Rectal smooth muscle tissue (tissue), 1 donor: ENCODE data around the gene PRKAG2.
"Not testable (repeated sequence)": the region's sequence is repeated elsewhere in the genome, so short reads cannot be mapped to it uniquely, and the experiment has no call there.

Experiments used
- H3K27ac ChIP-seq: one replicate; pipeline ENCODE4 v1.7.0; 2013; ENCODE audit warnings: low read depth, low read length, inconsistent platforms
- H3K27me3 ChIP-seq: one replicate; pipeline ENCODE4 v1.7.0; 2013; ENCODE audit warnings: low read length; ENCODE audit not compliant: control insufficient read depth, insufficient read depth
- H3K36me3 ChIP-seq: one replicate; pipeline ENCODE4 v1.7.0; 2013; ENCODE audit warnings: low read length; ENCODE audit not compliant: control insufficient read depth, insufficient read depth
- H3K4me1 ChIP-seq: one replicate; pipeline ENCODE4 v1.7.0; 2013; ENCODE audit warnings: low read length; ENCODE audit not compliant: control insufficient read depth, insufficient read depth
- H3K4me3 ChIP-seq: one replicate; pipeline ENCODE4 v1.7.0; 2013; ENCODE audit warnings: low read length
- H3K9ac ChIP-seq: one replicate; pipeline ENCODE4 v1.7.0; 2013; ENCODE audit warnings: low read length

Gene PRKAG2

DNA sequence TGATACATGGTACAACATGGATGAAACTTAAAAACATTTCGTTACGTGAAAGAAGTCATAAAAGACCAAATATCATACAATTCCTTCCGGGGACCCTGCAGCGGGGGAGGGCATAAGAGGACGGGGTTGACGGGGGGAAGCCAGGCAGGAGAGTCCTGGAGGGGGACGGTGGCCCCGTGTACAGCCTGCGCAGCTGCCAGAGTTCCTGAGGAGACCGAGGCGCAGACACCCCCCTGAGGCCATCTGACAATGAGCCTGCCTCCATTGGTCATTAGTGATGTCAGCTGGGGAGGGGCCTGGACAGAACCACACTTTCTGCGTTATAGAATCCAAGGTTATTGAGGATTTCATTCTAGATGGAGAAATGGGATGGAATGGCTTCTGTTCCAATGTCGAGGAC lies 47.2 kb downstream of the PRKAG2 start:
- no peak overlapping the region for H3K4me3 ChIP-seq
- no peak overlapping the region for H3K27ac ChIP-seq
- no peak overlapping the region for H3K9ac ChIP-seq
- no peaks in the 10 kb centered on the region for H3K4me1 ChIP-seq
- peaks cover 3% of the 10 kb centered on the region for H3K36me3 ChIP-seq
- H3K27me3 ChIP-seq, result no peaks in the 10 kb centered on the region

DNA sequence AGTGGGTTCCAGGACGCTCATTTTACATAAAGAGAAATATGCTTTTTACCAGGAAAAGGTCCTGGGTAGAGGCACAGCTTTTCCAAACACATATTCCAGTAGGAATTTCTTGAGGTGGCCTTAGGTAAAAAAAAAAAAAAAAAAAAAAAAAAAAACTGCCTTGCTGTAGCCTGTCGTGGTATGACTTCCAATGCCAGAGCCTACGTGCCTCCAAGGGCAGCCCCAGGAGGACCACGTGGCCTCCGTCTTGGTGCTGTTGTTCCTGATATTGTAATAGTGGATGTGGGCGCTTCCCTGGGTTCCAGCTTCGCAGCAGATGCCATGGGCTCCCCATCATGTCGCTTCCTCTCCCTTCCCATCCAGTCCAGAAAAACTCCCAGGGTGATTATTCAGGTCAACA lies 49.3 kb downstream of the PRKAG2 start:
- H3K9ac ChIP-seq, result no peak overlapping the region
- H3K4me3 ChIP-seq, result no peak overlapping the region
- no peaks in the 10 kb centered on the region for H3K36me3 ChIP-seq
- no peak overlapping the region for H3K27ac ChIP-seq
- H3K4me1 ChIP-seq, result peaks cover 4% of the 10 kb centered on the region
- H3K27me3 ChIP-seq, result no peaks in the 10 kb centered on the region

DNA sequence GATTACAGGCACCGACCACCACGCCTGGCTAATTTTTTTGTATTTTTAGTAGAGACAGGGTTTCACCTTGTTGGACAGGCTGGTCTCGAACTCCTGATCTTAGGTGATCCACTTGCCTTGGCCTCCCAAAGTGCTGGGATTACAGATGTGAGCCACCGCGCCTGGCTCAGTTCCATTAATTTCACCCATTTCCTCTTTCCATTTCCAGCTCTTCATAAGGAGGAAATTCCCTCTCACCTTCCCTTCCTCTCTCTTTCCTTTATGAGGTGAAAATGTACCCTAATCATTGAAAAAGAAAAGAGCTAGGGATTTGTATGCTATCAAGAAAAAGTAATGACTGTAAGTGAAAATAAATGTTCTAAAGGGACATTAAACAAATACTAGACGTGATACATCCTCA lies 50.6 kb downstream of the PRKAG2 start:
- not testable (repeated sequence) for H3K27ac ChIP-seq, H3K36me3 ChIP-seq, H3K9ac ChIP-seq, H3K4me1 ChIP-seq, H3K27me3 ChIP-seq, H3K4me3 ChIP-seq

DNA sequence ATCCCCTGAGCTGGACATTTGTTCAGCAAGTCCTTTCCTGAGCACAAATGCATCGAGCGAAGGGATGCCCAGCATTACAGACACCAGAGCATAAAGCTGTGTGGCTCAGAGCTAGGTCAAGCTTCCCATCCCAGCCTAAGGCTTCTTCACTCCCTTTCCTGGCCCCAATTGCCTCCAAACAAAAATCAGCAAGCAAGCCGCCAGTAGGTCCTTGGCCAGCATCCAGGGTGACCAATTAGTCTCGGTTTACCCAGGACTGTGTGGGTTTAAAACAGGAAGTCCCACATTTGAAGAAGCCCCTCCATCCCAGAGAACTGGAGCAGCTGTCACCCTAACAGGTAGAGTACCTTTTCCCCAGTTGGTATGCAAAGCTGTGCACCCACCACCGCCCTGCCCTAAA lies 51.2 kb downstream of the PRKAG2 start:
- H3K27me3 ChIP-seq, result no peaks in the 10 kb centered on the region
- no peak overlapping the region for H3K9ac ChIP-seq
- H3K27ac ChIP-seq, result no peak overlapping the region
- no peaks in the 10 kb centered on the region for H3K36me3 ChIP-seq
- H3K4me1 ChIP-seq, result peaks cover 4% of the 10 kb centered on the region
- no peak overlapping the region for H3K4me3 ChIP-seq

DNA sequence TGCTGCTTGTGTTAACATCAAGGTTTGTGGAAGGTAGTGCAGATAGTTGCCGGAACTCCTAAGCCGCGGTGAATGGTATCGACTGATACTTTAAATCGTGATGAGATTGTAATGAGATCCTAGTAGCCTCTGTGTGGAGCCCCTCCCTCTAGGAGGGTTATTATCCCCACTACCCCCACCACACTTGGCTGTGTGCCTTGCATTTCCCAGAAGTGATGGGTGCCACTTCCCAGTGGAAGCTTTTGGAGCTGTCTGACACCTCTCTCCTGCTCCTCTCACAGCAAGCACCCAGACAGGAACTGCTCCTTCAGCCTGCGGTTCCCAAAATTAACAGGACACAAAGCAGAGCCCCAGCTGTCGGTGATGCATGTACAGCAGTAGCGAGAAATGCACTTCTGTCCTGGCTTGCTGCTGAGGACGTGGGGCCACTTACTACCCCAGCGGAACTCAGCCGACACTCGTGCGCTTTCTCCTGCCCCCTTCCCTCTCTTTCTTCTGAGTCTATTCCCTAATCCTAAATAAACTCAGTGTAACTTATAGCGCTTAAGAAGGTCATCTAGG lies 52.5 kb downstream of the PRKAG2 start:
- no peaks in the 10 kb centered on the region for H3K36me3 ChIP-seq
- peak overlapping the region; percentile 14 for H3K4me3 ChIP-seq
- no peak overlapping the region for H3K9ac ChIP-seq
- peaks cover 4% of the 10 kb centered on the region for H3K4me1 ChIP-seq
- peak overlapping the region; percentile 6 for H3K27ac ChIP-seq
- no peaks in the 10 kb centered on the region for H3K27me3 ChIP-seq

DNA sequence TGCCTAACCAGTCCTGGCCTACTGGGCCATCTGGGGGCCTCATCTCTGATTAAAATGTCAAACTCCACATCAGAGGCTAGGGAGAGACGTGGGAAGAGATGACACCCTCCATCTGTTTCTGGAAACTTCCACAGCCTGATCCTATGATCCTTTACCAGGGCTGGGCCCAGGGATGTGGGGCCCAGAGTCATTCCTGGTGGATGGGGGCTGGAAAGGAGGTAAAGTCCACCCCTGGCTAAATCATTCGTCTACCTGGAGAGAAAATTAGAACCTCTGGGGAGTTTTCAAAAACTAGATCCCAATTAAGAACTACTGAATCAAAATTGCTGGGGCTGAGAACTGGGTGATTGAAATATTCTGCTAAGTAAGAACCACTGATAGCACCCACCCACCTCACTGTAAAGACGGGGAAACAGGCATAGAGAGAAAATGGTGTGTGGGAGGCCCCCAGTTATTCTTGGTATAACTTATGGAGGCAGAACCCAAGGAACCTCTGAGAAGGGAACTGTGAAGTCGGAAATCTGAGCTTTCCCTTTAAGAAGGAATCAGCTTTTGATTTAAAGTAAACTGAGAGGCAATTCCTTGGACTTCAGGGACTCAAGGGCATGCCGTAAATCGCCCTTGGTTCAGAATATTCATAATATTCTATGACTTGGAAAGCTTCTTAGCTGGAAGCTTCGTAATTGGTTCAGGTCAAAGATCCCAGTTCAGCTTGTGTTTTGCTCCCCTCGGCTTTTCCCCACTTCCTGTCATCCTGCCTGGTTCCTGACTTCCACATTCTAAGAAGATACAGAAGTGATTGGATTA lies 53.1 kb downstream of the PRKAG2 start:
- H3K4me3 ChIP-seq, result peak overlapping the region; percentile 14
- H3K36me3 ChIP-seq, result no peaks in the 10 kb centered on the region
- H3K9ac ChIP-seq, result no peak overlapping the region
- H3K27me3 ChIP-seq, result no peaks in the 10 kb centered on the region
- H3K27ac ChIP-seq, result peak overlapping the region; percentile 6
- H3K4me1 ChIP-seq, result peaks cover 4% of the 10 kb centered on the region

DNA sequence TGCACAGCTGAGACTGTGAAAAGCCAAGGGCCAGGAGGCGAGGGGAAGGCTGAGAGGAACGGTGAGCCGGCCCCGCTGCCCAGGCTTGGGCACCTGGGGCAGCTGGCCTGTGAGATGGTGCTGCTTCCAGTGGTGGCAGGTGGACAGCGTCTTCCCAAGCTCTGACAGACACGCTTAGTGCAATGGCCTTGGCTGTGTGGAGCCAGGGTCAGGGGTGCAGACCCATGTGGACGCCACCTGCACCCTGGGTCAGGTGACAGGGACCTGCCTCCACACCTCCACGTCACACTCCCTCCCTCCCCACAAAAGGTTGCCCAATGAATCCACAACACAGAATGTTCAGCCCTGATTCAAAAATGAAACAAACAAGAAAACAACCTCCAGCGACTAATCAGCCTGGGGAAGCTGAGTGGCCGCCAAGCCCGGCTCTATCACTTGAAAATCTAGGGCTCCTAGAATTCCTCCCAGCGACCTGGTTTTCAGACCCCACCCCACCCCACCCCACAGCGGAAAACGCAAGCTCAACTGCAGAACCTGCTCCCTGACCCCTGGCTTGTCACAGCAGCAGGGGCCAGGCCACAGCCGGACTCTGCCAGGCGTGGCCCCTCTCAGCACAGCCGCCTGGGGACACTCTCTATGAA lies 54.3 kb downstream of the PRKAG2 start:
- H3K27ac ChIP-seq, result no peak overlapping the region
- no peak overlapping the region for H3K4me3 ChIP-seq
- H3K36me3 ChIP-seq, result no peaks in the 10 kb centered on the region
- no peaks in the 10 kb centered on the region for H3K27me3 ChIP-seq
- H3K4me1 ChIP-seq, result peaks cover 4% of the 10 kb centered on the region
- no peak overlapping the region for H3K9ac ChIP-seq

DNA sequence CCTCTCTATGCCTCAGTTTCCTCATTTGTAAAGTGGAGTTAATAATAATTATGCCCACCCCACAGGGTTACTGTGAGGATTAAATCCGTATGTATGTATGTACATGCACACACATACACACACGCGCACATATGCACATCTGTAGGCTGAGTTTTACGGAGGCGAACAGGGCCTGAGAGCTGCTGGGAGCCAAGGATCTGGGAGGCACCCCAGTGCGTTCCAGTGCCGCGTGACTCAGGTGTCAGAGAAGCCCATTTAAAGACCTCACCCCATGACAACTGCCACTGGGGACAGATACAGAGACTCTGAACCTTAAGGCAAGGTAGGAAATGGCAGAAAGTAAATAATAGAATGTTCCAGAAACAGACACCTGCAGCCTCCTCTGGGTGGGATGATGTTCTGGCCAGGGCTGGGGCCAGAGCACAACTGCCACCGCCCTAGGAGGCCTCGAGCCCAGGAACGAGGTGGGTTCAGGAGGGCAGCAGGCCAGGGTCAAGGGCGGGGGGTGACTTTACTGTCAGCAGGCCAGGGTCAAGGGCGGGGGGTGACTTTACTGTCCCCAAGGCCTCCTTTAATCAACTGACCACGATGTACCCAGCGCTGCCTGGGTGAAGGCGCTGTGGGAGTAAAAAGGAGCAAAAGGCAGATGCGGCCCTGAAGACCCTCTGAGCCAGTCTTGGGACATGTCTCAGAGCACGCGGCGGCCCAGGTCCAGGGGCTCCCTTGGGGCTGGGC lies 54.9 kb downstream of the PRKAG2 start:
- Histone ChIP-seq H3K27me3 (no peaks in the 10 kb centered on the region), H3K4me1 (peaks cover 4% of the 10 kb centered on the region), H3K9ac (no peak overlapping the region), H3K4me3 (no peak overlapping the region), H3K27ac (no peak overlapping the region), H3K36me3 (no peaks in the 10 kb centered on the region)

DNA sequence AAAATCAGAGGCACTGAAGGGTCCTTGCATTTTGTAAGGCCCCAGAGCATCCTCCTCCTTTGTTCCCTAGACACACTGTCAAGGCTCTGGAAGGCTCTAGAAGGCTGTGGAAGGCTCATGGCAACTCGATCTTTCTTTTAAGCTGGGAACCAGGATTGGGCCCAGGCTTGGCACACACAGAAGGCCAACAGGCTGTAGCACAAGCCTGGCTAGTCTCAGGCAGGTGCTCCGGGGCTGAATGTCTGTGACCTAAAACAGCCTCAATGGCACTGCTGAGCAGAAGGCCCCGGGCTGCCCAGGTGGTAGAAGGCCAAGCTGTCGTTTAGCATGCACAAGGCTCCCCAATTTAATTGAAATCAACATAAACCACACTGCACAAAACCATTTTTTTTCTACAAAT lies 55.7 kb downstream of the PRKAG2 start:
- H3K27ac ChIP-seq, result no peak overlapping the region
- H3K27me3 ChIP-seq, result no peaks in the 10 kb centered on the region
- peaks cover 4% of the 10 kb centered on the region for H3K4me1 ChIP-seq
- H3K9ac ChIP-seq, result no peak overlapping the region
- H3K36me3 ChIP-seq, result no peaks in the 10 kb centered on the region
- no peak overlapping the region for H3K4me3 ChIP-seq

DNA sequence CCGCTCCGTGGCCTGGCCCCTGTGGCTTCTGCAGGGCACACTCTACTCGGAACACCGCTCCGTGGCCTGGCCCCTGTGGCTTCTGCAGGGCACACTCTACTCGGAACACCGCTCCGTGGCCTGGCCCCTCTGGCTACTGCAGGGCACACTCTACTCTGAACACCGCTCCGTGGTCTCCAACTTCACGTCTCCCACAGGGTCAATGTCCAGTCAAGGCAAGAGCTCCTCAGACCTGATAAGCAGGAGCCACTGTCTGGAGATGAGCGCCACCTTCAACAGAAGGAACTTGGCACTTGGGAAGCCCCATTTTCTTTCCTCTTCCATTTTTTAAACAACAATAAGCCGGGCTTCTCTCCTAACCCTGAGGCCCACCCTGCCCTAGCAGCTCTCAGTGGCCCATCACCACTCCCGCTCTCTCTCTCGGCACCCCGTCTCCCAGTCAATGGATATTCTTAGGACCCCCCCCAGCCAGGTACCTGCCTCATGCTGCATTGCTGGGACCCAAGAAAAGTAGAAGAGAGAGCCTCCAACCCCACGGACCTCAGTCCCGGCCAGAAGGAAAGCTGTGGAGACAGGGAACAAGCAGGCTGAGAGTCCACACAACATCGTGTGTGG lies 56.3 kb downstream of the PRKAG2 start:
- Histone ChIP-seq H3K36me3 (no peaks in the 10 kb centered on the region), H3K27ac (no peak overlapping the region), H3K27me3 (no peaks in the 10 kb centered on the region), H3K4me3 (no peak overlapping the region), H3K9ac (no peak overlapping the region), H3K4me1 (peaks cover 4% of the 10 kb centered on the region)

DNA sequence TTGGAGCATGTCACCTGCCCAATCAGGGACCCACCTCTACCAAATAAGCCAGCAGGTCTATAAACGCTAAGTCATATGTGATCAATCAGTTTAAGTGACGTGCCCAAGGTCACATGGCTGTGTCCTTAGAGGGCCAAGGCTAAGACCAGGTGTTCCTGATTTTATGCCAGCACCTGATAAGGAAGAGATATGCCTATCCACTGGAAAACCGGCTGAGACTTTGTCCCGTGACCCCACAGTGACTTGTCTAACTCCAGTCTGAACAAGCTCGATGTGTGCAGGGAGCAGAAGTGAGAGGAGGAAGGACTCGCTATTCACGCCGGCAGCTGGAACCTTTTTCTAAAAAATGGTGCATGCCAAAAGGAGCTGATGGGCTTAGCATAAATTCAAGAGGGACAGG lies 57.0 kb downstream of the PRKAG2 start:
- H3K27me3 ChIP-seq, result no peaks in the 10 kb centered on the region
- H3K4me3 ChIP-seq, result no peak overlapping the region
- no peaks in the 10 kb centered on the region for H3K36me3 ChIP-seq
- no peak overlapping the region for H3K27ac ChIP-seq
- H3K9ac ChIP-seq, result no peak overlapping the region
- peaks cover 4% of the 10 kb centered on the region for H3K4me1 ChIP-seq
